NCI-H446 (cell line): ENCODE results near the gene SRCIN1.

Experiments
- DNase-seq, 2 experiments: peaks; one replicate each; lab custom pipeline; 2025; lab: John Stamatoyannopoulos, UW

SRCIN1 gene

GRCh38 chr17:38616361-38616760 lies 10.6 kb upstream of the SRCIN1 start:
- no peak for DNase-seq

GRCh38 chr17:38613981-38614779 lies 8.4 kb upstream of the SRCIN1 start:
- no peak for DNase-seq

- no peak for DNase-seq
These were observed 7.8 kb upstream of the SRCIN1 start for GRCh38 chr17:38613525-38613980.

- no peak for DNase-seq
These were observed 6.2 kb upstream of the SRCIN1 start for GRCh38 chr17:38611872-38612376.

- no peak for DNase-seq
These were observed 5.5 kb upstream of the SRCIN1 start for GRCh38 chr17:38611070-38611786.

GRCh38 chr17:38609280-38610031 lies 3.7 kb upstream of the SRCIN1 start:
- no peak for DNase-seq

- no peak for DNase-seq
These were observed 2.9 kb upstream of the SRCIN1 start for GRCh38 chr17:38608648-38609047.

- DNase-seq = peak; percentile 56 to 77
These were observed 1.2 kb upstream of the SRCIN1 start for GRCh38 chr17:38606646-38607611.

- no peak for DNase-seq
These were observed 326 bp downstream of the SRCIN1 start for GRCh38 chr17:38605411-38605840.

GRCh38 chr17:38604479-38605403 lies 1.0 kb downstream of the SRCIN1 start:
- DNase-seq = no peak

GRCh38 chr17:38603786-38604478 lies 1.8 kb downstream of the SRCIN1 start:
- DNase-seq = no peak

GRCh38 chr17:38602956-38603785 lies 2.6 kb downstream of the SRCIN1 start:
- DNase-seq = peak in 1 of 2 experiments; percentile 31

GRCh38 chr17:38602453-38602852 lies 3.3 kb downstream of the SRCIN1 start:
- no peak for DNase-seq

GRCh38 chr17:38601539-38602351 lies 4.0 kb downstream of the SRCIN1 start:
- DNase-seq = peak; percentile 18 to 66

GRCh38 chr17:38600906-38601305 lies 4.8 kb downstream of the SRCIN1 start:
- DNase-seq = no peak

- no peak for DNase-seq
These were observed 5.3 kb downstream of the SRCIN1 start for GRCh38 chr17:38600416-38600815.

- DNase-seq = no peak
These were observed 6.3 kb downstream of the SRCIN1 start for GRCh38 chr17:38599398-38599856.
